GM21619 (cell line): ENCODE data around the gene ZC2HC1B.
A peak's percentile ranks its signal among the peaks of the same experiment; 100 is the strongest.
"Not testable (repeated sequence)": the region's sequence is repeated elsewhere in the genome, so short reads cannot be mapped to it uniquely, and the experiment has no call there.

Experiments
- ATAC-seq: cut with Tn5 transposase; IDR thresholded peaks from one replicate; pipeline ENCODE4 v1.9.1; 2021; ENCODE audit not compliant: unreplicated experiment

The ZC2HC1B gene

GRCh38 chr6:143868808-143869207 lies 4.5 kb downstream of the ZC2HC1B start:
- not testable (repeated sequence) for ATAC-seq

- ATAC-seq = not testable (repeated sequence)
These were observed 7.0 kb downstream of the ZC2HC1B start for GRCh38 chr6:143871202-143871730.

- peak; percentile 99 for ATAC-seq
These were observed 7.9 kb downstream of the ZC2HC1B start for GRCh38 chr6:143872201-143872600.

GRCh38 chr6:143873600-143873999 lies 9.3 kb downstream of the ZC2HC1B start:
- not testable (repeated sequence) for ATAC-seq

- ATAC-seq = not testable (repeated sequence)
These were observed 10.2 kb downstream of the ZC2HC1B start for GRCh38 chr6:143874503-143874902.

GRCh38 chr6:143877584-143878271 lies 13.5 kb downstream of the ZC2HC1B start:
- no peak for ATAC-seq

GRCh38 chr6:143878272-143878760 lies 14.0 kb downstream of the ZC2HC1B start:
- ATAC-seq = no peak

GRCh38 chr6:143880412-143880811 lies 16.1 kb downstream of the ZC2HC1B start:
- ATAC-seq = no peak

- no peak for ATAC-seq
These were observed 18.2 kb downstream of the ZC2HC1B start for GRCh38 chr6:143882401-143882930.

GRCh38 chr6:143884216-143884900 lies 20.1 kb downstream of the ZC2HC1B start:
- ATAC-seq = no peak

- no peak for ATAC-seq
These were observed 20.8 kb downstream of the ZC2HC1B start for GRCh38 chr6:143885116-143885515.

- no peak for ATAC-seq
These were observed 30.4 kb downstream of the ZC2HC1B start for GRCh38 chr6:143894655-143895054.

GRCh38 chr6:143896126-143896860 lies 32.0 kb downstream of the ZC2HC1B start:
- ATAC-seq = no peak

GRCh38 chr6:143900358-143900757 lies 36.1 kb downstream of the ZC2HC1B start:
- ATAC-seq = no peak

GRCh38 chr6:143901885-143902750 lies 37.8 kb downstream of the ZC2HC1B start:
- peak; percentile 98 for ATAC-seq

GRCh38 chr6:143902827-143903226 lies 38.6 kb downstream of the ZC2HC1B start:
- no peak for ATAC-seq

GRCh38 chr6:143911028-143911427 lies 46.8 kb downstream of the ZC2HC1B start:
- ATAC-seq = no peak

GRCh38 chr6:143912671-143913070 lies 48.4 kb downstream of the ZC2HC1B start:
- ATAC-seq = no peak

GRCh38 chr6:143917026-143917425 lies 52.8 kb downstream of the ZC2HC1B start:
- not testable (repeated sequence) for ATAC-seq

GRCh38 chr6:143928853-143929252 lies 64.6 kb downstream of the ZC2HC1B start:
- no peak for ATAC-seq
